NCI-H2107 treated with DMSO at 0.1 percent for 48 hours (cell line): ENCODE results near the gene REC114.
"Not testable (repeated sequence)": the region's sequence is repeated elsewhere in the genome, so short reads cannot be mapped to it uniquely, and the experiment has no call there.

Source experiments
- DNase-seq: peaks from one replicate; lab custom pipeline; 2025; ENCODE audit not compliant: unreplicated experiment; lab: John Stamatoyannopoulos, UW

The REC114 gene

DNA sequence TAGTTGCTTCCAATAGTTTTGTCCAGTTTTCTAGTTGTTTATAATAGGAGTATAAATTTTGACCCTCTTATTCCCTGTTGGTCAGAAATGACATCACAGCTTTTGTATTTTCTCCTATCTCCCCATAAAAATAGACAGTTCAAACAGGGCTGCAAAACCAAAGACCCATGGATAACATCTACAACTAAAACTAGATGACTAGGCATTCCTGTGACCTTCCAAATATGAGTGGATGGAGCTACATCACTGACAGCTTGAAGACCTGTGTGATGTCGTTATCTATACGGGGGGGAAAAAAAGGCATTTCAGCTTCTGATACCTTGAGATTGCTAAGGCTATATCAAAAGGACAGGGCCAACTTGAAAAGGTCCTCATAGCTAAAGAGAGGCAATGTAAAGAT is 84.6 kb downstream of the REC114 start:
- DNase-seq: no peak

DNA sequence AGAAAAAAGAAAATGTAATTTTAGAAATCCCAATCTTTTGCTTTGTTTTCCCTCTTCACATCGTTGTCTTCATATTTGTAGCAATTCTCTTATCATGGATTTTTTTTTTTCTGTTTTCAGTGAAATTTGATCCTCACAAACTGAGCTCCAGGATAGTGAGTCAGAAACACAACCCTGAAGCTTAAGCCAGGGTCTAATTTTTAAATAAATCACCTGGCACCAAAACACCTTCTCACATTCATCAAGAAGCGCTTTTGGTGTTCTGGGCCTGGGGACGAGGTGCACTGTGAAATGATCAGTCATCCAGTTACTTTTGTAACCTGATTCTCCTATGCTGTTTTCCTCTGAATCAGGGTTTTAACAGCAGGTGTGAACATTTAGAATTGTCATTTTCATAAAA is 87.7 kb downstream of the REC114 start:
- DNase-seq: peak; percentile 22

DNA sequence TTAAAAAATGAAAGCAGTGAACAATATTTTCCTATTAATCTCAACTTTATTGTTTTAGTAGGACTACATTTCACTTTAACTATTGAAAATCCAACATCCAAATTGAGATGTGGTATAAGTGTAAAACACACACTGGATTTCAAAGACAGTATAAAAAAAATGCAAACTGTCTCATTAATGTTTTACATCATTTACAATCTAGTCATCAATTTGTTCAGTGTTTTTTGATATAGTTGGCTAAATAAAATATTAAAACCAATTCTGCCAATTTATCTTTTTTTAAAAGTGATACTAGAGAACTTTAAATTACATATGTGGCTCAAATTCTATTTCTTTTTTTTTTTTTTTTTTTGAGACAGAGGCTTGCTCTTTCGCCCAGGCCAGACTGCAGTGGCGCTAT is 95.2 kb downstream of the REC114 start:
- DNase-seq: no peak

DNA sequence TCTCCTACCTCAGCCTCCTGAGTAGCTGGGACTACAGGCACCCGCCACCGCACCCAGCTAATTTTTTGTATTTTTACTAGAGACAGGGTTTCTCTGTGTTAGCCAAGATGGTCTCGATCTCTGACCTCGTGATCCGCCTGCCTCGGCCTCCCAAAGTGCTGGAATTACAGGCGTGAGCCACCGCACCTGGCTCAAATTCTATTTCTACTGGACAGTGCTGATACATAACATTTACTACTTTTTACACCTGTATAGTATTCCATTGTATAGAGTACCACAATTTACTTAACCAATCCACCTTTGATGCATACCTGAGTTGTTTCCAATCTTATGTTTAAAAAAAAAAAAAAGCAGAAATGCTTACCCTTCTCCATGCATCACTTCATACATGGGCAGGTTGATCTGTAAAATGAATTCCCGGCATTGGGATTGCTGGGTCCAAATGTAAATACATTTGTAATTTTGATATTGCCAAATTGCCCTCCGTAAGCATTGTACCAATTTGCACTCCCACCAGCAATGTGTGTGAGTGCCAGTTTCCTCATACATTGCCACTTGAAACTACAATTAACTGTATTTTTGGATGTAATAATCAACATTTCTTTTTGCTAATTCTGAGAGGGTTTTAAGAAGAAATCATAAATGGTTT is 95.7 kb downstream of the REC114 start:
- no peak for DNase-seq

DNA sequence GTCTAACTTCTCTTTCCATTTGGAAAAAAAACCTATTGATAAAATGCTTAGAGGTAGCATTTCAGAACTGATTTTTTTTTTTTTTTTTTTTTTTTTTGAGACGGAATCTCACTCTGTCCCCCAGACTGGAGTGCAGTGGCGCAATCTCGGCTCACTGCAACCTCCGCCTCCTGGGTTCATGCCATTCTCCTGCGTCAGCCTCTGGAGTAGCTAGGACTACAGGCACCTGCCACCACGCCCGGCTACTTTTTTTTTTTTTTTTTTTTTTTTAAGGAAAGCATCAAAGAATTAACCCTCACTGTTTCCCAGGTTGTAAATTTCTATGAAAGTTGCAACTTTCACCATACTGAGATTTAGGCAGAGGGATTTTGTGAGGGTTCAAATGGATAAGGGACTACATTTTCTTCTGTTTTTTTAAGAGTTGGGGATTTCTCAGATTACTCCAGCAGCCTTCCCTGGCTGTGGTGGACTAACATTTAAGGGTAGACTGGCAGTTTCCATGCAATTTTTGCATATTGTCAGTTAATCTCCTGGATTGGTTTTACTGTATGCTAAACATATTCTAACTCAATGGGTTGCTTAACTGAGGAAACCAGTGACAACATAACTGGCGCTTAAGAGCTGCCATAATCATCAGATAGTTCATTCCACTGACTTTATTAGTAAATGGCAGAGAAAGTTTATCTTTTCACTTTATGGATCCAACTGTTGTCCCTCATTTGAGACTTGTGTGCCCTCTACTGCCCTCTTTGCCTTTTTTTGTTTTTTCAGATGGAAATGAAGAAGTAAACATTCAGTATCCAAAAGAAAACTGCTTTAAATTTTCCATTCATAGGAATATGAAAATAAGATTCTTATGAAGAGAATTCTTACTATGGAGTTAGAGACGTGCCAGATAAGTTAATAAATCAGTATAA is 96.5 kb downstream of the REC114 start:
- DNase-seq: no peak

DNA sequence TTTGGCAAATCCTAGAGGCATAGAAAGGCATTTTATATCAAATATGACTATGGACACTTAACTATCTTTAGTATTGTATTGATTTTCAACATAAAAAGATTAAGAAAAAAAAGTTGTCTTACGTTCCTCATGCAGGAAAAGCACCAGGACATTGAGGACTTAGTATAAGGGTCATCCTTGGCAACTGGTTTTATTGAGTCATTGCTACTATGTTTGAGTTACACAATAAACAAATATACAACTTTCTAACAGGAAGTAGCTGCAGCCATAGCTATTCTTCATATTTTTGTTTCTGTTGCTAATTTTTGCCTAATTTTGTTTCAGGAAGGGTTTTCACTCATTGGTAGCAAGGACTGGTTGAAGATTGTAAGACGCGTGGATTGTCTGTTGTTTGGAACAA is 97.2 kb downstream of the REC114 start:
- DNase-seq: no peak

DNA sequence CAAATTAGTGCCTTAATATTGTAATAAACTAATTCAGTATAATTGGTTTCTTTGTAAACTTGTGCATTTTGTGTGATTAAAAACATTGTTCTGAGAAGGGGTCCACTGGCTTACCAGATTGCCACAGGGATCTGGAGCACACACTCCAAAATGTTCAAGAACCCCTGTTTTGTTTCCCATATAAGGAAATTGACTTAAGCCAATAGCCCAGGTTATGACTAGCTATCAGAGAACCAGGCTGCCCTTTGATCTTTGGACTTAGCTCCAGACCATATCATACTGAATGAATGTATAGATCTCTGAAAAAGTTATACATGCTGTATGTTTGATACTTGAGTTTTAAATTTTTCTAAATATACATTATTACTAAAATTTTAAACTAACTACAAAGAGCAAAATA is 98.5 kb downstream of the REC114 start:
- DNase-seq: no peak

DNA sequence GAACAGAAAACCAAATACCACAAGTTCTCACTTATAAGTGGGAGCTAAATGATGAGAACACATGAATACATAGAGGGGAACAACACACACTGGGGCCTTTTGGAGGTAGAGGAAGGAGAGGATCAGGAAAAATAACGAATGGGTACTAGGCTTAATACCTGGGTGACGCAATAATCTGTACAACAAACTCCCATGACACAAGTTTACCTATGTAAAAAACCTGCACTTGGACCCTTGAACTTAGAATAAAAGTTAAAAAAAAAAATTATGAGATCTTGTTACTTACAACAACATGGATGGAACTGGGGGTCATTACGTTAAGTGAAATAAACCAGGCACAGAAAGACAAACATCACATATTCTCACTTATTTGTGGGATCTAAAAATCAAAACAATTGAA is 106.0 kb downstream of the REC114 start:
- DNase-seq: not testable (repeated sequence)

DNA sequence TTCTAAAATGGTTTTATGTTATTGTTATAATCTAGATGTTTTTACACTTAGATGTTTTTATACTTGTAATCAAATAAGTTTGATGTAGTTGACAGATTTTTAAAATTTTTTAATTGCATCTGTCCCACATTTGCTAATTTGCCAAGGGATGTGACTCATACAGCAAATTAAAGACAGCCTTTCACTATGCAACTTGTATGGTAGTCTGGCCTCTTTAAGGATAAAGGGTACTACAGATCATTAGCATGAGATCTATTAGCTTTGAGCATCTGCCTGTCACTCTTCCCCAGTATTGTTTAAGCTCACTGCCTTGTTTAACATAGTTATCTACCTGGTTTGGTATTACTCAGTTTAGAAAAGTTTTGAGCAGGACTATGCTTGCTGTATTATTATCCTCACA is 107.2 kb downstream of the REC114 start:
- no peak for DNase-seq

DNA sequence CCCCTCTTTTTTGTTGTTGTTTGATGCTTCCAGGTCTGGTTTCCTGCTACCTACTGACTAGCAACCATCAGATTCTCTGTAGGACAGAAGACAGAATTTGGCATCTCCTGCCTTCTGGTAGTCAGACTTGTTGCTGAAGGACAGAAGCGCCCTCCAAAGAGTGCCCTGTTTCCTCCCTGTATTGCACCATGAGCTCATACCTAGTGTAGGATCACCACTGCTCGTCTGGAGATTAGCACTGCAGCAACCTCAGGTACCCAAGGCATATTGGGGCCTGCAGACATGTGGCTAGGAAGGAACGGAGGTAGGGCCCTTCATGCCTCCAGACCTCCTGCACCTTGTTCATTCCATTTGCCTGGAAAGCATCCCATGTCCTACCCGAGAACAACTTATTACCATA is 112.1 kb downstream of the REC114 start:
- DNase-seq: no peak

DNA sequence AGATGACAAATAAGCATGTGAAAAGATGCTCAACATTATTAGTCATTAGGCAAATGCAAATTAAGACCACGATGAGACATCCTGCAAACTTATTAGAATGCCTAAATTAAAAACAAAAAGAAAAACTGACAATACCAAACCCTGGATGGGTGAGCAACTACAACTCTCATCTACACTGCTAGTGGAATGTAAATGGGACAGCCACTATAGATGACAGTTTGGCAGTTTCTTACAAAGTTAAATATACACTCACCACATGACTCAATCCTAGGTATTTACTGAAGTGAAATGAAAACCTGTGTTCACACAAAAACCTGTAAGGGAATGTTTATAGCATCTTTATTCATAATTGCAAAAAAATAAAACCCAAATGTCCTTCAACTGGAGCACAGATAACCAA is 115.6 kb downstream of the REC114 start:
- no peak for DNase-seq

DNA sequence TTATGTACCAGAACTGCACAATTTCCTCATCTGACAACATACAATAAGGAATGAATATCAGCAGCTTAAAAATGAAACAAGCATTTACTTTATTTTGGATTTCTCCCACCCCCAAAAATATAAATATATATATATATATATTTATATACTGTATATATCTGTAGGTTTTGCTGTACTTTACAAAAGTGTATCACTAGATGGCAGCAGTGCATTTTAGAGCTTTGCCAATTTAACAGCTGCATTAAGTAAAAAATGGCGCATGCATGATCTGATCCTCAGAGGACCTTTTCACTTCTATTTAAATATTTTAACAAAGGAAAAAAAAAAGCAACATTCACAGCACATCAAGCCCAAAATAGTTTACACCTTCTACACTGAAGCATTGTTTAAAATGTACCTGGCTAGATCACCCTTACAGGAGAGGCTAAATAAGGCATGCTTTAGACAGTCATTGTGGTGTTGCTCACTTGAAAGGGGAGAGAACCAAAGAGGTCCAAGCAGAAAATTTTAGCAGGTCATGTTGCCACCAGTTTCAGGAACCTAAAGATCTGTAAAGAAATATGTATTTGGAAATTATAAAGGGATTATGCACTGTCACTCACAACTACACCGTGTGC is 117.6 kb downstream of the REC114 start:
- DNase-seq: peak; percentile 67

DNA sequence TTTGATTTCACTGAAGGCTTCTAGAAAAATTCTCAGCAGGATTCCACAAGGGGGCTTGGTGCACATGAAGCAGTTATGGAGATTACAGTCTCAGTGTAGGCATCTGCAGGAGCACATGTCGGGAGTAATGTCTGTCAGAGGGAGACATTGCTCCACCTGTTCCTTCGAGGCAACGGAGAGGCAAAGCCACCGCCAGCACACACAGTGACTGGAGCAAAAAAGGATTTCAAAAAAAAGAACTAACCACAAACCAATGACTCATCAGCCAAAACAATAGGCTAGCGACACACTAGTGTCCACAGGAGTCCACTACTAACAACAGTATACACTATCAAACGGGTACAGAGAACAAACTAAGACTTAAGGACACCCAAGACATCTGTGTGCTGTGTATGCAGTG is 121.3 kb downstream of the REC114 start:
- DNase-seq: peak; percentile 23

DNA sequence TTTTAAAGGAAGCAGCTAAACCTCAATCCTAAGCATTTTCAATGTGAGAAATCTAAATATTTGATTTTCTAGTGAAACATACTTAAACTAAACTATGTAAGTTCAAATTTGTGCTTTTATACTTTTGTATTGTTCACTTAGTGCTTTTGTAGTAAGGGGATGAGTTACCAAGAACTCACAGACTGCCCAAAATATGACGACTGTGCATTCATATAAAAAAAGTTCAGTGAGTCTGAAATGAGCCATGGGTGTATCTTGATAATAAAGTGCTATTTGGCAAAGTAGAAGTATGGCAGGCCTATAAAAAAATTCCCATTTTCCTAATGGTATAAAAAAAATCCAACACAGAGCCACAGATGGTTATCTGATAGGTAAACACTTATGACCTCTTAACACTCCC is 124.1 kb downstream of the REC114 start:
- no peak for DNase-seq

DNA sequence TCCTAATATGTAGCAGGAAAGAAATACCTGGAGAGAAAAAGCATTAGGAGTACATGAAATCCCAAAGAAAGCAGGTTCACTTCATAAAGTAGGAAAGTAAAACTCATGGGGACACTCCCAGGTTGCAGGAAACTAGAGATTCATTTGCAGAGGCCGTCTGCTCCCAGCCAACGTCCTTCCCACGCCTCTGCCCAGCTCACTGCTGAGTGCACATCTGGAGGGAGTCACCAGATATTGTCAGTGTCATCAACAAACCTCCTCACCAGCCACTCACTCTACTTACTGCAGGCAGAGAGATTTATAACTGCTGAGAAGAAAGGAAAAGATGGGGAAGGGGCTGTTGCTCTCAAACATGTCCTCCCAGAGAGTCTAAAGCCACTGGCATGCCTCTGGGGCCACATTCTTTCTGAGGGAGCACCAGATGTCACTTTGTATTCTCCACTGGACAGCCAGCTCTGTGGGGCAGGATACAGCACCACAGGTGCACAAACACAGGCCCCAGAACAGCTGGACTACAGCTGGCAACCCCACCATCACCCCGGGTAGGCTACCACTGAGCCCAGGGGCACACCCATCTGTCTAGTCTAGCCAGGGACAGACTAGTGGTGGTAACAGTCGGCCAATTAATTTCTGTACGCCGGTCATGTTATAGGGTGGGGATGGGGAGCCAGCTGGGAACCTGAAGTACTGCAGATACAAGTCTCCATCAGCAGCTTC is 125.8 kb downstream of the REC114 start:
- DNase-seq: no peak

DNA sequence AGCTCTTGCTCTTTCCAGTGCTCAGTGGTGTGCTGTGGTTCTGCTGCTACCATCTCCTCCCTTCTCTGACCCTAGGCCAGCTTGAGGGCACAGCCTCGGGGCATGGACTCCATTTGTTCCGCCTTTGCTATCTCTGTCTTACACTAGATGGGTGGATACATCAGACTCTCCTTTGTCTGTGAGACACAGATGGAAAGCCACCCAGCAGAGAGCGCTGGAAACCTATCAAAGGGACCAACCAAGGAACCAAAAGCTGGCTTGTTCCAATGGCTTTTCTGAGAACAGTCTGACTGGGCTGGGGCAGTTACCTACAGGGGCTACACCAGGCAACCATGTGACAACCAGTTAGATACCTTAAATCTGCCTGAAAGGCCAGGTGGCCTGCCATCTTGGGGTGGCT is 126.4 kb downstream of the REC114 start:
- DNase-seq: no peak

DNA sequence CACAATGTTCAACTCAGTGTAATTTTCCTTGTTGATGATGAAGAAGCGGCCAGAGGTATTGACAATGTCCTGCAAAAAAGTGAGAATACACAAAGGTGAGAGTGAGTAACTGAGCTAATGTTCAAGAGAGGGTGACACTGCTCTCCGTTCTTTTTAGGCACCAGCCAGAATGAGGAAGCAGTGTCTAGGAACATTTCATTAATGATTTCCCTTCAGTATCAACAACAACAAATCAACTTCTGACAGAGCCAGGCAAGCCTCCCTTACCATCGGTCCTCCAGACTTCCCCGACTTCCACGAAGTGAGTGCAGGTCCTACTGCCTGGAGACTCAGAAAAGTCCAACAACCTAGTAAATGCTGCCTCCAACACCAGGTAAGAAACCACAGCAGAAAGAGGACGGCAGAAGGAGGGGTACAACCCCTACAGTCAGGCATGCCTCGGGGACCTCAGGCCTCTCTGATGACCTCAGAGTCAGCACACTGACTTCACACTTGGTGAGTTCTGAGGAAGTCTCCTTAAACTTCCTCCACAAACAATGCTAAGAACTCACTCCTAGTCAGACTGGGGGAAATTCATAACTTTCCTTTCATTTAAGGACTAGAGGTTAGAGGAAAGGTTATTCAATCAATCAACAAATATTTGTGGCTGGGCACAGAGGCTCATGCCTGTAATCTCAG is 127.5 kb downstream of the REC114 start:
- no peak for DNase-seq

DNA sequence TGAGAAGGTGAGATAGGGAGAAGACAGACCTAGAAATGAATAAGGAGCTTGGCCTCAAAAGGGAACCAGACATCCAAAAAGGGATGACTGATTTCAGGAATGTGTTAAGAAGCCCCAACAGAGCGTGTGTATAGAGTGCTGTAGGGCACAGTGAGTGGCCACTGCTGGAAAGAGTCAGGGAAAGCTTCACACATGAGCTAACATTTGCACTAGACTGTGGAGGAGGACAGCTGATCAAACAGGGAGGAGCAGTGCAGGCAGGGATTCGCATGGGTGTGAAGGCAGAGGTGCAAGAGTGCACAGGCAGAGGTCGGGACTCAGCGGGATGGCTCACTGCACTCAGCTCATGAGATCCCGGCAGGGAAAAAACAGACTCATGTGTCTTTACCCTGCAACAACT is 128.4 kb downstream of the REC114 start:
- no peak for DNase-seq

DNA sequence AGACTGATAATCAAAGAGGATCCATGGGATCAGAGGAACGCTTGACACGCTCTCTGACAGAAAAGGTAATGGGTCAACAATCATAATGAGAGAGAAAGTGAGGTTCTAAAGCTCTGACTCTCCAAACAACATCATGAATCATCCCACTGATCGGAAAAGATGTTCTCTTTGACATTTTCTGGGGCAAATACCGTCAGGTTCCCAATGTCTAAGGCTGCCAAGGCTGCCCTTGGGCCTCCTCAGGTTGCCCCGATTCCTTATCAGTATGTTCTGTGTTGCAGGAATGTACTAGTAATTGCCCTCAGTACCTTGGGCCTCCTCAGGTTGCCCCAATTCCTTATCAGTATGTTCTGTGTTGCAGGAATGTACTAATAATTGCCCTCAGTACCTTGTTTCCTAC is 129.3 kb downstream of the REC114 start:
- DNase-seq: no peak

DNA sequence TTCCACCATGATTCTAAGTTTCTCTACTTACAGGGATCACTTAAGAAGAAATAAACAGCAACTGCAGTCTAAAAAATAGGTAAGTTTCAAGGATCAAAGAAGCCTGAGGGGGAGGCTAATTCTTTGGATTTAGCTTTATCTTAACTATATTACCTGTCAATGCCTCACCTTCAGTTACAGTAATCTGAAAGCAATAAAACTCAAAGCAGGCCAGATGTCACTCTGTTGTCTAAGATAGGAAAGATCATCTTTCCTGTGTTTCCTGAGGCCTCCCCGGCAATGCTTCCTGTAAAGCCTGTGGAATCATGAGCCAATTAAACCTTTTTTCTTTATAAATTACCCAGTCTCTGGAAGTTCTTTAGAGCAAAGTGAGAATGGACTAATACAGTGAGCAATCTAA is 130.1 kb downstream of the REC114 start:
- no peak for DNase-seq

DNA sequence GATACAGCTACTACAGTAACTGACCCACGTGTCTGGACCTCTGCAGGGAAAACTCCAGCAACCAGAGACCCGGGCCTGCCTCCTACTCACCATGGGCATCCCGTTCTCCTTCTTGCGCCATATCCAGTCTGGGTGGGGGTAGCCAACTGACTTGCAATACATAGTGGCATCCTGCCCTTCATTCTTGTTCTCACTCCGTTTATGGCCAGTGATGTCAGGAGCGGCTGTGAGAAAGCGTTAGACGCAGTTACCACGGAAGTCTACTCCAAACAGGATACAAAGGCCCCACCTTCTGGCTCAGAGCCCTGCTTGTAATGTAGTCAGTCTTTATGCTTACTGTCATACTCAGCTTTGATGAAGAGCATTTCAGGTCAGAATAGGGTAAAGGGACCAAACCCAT is 130.6 kb downstream of the REC114 start:
- DNase-seq: no peak
